ENCODE results near the gene LIMCH1. TPM values are rescaled to one million over a fixed set of nuclear protein-coding genes. Genes with fewer than 3 reads are reported as not detected.
"Not testable (repeated sequence)": the region's sequence is repeated elsewhere in the genome, so short reads cannot be mapped to it uniquely, and the experiment has no call there.

Gene LIMCH1
- polyA plus RNA-seq, 2 donors = 8.3 to 9.0 TPM

DNA sequence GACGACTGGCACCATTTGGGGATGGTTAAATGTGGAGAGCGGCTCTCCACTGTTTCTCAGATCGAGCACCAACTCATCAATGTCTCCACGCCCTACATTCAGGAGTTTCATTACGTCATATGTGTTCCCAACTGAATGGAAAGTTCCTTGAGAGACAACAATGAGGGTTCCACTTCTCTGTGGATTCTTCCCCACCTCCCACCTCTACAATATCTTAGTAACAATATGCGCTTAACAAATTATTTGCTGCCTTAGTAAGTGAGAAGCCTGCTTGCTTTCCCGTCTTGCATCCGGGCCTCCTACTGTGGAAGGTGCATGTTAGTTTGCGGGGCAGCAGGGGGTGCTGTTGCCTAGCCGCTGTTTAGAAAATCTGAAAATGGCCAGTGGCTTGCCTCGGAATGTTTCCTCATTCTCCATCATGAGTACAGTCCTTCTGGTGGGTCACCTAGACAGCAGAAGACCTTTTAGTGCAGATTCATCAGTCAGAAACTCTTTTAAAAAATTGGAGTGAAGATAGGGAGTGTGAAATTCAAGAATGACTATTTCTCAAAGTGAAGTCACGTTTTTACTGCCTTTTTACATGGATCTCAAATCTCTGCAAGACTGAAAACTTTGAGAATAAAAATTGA, 154.9 kb downstream of the LIMCH1 start:
- H3K27me3 ChIP-seq (ENCODE audit: control insufficient read depth in 1 of 2, insufficient read depth in 2 of 2, low read length in 2 of 2) = no peaks in the 10 kb centered on the region
- no peak overlapping the region for H3K4me3 ChIP-seq (ENCODE audit: low read depth in 1 of 2, low read length in 2 of 2)
- H3K27ac ChIP-seq (ENCODE audit: low read depth in 2 of 2, low read length in 1 of 2) = no peak overlapping the region
- H3K9me3 ChIP-seq (ENCODE audit: control insufficient read depth in 2 of 2, insufficient read depth in 1 of 2, low read depth in 1 of 2, low read length in 1 of 2) = no peaks in the 10 kb centered on the region
- 37 to 41% methylated on average over 12 of the region's 12 CpGs for WGBS, 2 donors
- H3K4me1 ChIP-seq (ENCODE audit: control insufficient read depth in 2 of 2, insufficient read depth in 2 of 2, low read length in 1 of 2) = no peaks in the 10 kb centered on the region
- peaks cover 0 to 2% of the 10 kb centered on the region in 2 donors for H3K36me3 ChIP-seq (ENCODE audit: control insufficient read depth in 2 of 2, insufficient read depth in 2 of 2, low read length in 1 of 2)

DNA sequence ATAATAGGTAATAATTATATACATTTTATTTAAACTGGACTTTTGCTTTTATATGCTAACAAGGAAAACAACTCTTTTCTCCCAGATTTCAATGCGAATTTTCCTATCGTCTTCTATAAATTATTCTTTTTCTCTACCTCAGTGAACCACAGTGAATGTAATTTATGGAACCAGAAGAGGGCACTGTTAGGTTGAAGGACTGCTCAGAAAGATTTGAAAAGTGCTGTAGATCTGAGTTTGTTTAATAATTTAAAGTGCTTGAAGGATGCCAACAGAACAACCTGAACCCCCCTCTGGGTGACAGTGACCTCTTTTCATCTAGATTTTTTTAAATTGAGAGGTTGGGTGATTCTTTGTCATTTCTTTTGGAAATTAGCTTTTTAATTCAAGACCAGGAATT, 155.7 kb downstream of the LIMCH1 start:
- Histone ChIP-seq H3K27me3 (ENCODE audit: control insufficient read depth in 1 of 2, insufficient read depth in 2 of 2, low read length in 2 of 2) (no peaks in the 10 kb centered on the region), H3K27ac (ENCODE audit: low read depth in 2 of 2, low read length in 1 of 2) (no peak overlapping the region)
- 31 to 34% methylated on average over 2 of the region's 2 CpGs for WGBS, 2 donors

GRCh38 chr4:41696131-41696530, 158.2 kb downstream of the LIMCH1 start:
- WGBS, 2 donors = 85 to 91% methylated on average over 3 of the region's 3 CpGs
- H3K27me3 ChIP-seq (ENCODE audit: control insufficient read depth in 1 of 2, insufficient read depth in 2 of 2, low read length in 2 of 2) = no peaks in the 10 kb centered on the region
- H3K4me3 ChIP-seq (ENCODE audit: low read depth in 1 of 2, low read length in 2 of 2) = no peak overlapping the region
- H3K9me3 ChIP-seq (ENCODE audit: control insufficient read depth in 2 of 2, insufficient read depth in 1 of 2, low read depth in 1 of 2, low read length in 1 of 2) = no peaks in the 10 kb centered on the region
- H3K4me1 ChIP-seq (ENCODE audit: control insufficient read depth in 2 of 2, insufficient read depth in 2 of 2, low read length in 1 of 2) = no peaks in the 10 kb centered on the region
- peaks cover 0 to 1% of the 10 kb centered on the region in 2 donors for H3K36me3 ChIP-seq (ENCODE audit: control insufficient read depth in 2 of 2, insufficient read depth in 2 of 2, low read length in 1 of 2)
- H3K27ac ChIP-seq (ENCODE audit: low read depth in 2 of 2, low read length in 1 of 2) = no peak overlapping the region

More for the DNA sequence above, 155.7 kb downstream of the LIMCH1 start:
- Histone ChIP-seq H3K4me3 (ENCODE audit: low read depth in 1 of 2, low read length in 2 of 2) (no peak overlapping the region), H3K36me3 (ENCODE audit: control insufficient read depth in 2 of 2, insufficient read depth in 2 of 2, low read length in 1 of 2) (peaks cover 0 to 2% of the 10 kb centered on the region in 2 donors), H3K4me1 (ENCODE audit: control insufficient read depth in 2 of 2, insufficient read depth in 2 of 2, low read length in 1 of 2) (no peaks in the 10 kb centered on the region), H3K9me3 (ENCODE audit: control insufficient read depth in 2 of 2, insufficient read depth in 1 of 2, low read depth in 1 of 2, low read length in 1 of 2) (no peaks in the 10 kb centered on the region)

DNA sequence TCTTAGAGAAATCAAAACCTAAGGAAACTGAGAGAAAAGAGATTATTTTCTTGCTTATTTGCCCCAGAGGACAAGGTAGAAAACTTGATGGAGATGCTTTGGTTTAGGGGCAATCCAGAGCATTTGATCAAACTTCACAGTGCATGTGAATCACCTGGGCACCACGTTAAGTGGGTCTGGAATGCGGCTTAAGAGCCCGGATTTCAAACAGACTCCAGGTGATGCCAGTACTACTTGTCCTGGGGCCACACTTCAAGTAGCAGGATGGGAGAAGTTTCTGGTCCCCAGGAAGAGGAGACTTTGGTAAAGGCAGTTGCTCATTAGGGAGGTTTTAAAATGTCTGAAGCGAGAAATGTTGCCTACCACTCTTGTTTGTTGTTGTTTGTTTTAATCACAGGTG, 158.8 kb downstream of the LIMCH1 start:
- no peaks in the 10 kb centered on the region for H3K36me3 ChIP-seq (ENCODE audit: control insufficient read depth in 2 of 2, insufficient read depth in 2 of 2, low read length in 1 of 2)
- no peaks in the 10 kb centered on the region for H3K27me3 ChIP-seq (ENCODE audit: control insufficient read depth in 1 of 2, insufficient read depth in 2 of 2, low read length in 2 of 2)
- H3K9me3 ChIP-seq (ENCODE audit: control insufficient read depth in 2 of 2, insufficient read depth in 1 of 2, low read depth in 1 of 2, low read length in 1 of 2) = no peaks in the 10 kb centered on the region
- H3K4me3 ChIP-seq (ENCODE audit: low read depth in 1 of 2, low read length in 2 of 2) = no peak overlapping the region
- H3K4me1 ChIP-seq (ENCODE audit: control insufficient read depth in 2 of 2, insufficient read depth in 2 of 2, low read length in 1 of 2) = no peaks in the 10 kb centered on the region
- no peak overlapping the region for H3K27ac ChIP-seq (ENCODE audit: low read depth in 2 of 2, low read length in 1 of 2)
- WGBS, 2 donors = 73 to 74% methylated on average over 4 of the region's 4 CpGs

GRCh38 chr4:41701983-41702382, 164.0 kb downstream of the LIMCH1 start:
- H3K27me3 ChIP-seq (ENCODE audit: control insufficient read depth in 1 of 2, insufficient read depth in 2 of 2, low read length in 2 of 2) = no peaks in the 10 kb centered on the region
- 72 to 75% methylated on average over 3 of the region's 3 CpGs for WGBS, 2 donors
- no peak overlapping the region for H3K27ac ChIP-seq (ENCODE audit: low read depth in 2 of 2, low read length in 1 of 2)
- H3K9me3 ChIP-seq (ENCODE audit: control insufficient read depth in 2 of 2, insufficient read depth in 1 of 2, low read depth in 1 of 2, low read length in 1 of 2) = no peaks in the 10 kb centered on the region
- H3K36me3 ChIP-seq (ENCODE audit: control insufficient read depth in 2 of 2, insufficient read depth in 2 of 2, low read length in 1 of 2) = no peaks in the 10 kb centered on the region
- H3K4me3 ChIP-seq (ENCODE audit: low read depth in 1 of 2, low read length in 2 of 2) = no peak overlapping the region
- H3K4me1 ChIP-seq (ENCODE audit: control insufficient read depth in 2 of 2, insufficient read depth in 2 of 2, low read length in 1 of 2) = no peaks in the 10 kb centered on the region

DNA sequence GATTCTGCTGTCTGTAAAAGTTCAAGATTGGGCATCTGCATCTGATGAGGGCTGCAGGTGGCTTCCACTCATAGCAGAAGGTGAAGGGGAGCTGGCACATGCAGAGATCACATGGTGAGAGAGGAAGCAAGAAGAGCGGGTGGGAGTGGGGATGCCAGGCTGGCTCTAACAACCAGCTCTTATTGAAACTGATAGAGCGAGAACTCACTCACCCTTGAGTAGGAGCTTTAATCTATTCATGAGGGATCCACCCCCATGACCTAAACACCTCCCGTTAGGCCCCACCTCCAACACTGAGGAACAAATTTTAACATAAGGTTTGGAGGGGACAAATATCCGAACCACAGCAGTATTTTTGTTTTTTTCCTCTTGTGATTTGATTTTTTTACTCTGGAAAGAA, 164.8 kb downstream of the LIMCH1 start:
- Histone ChIP-seq H3K9me3 (ENCODE audit: control insufficient read depth in 2 of 2, insufficient read depth in 1 of 2, low read depth in 1 of 2, low read length in 1 of 2) (no peaks in the 10 kb centered on the region), H3K4me3 (ENCODE audit: low read depth in 1 of 2, low read length in 2 of 2) (no peak overlapping the region), H3K36me3 (ENCODE audit: control insufficient read depth in 2 of 2, insufficient read depth in 2 of 2, low read length in 1 of 2) (no peaks in the 10 kb centered on the region), H3K27ac (ENCODE audit: low read depth in 2 of 2, low read length in 1 of 2) (no peak overlapping the region), H3K27me3 (ENCODE audit: control insufficient read depth in 1 of 2, insufficient read depth in 2 of 2, low read length in 2 of 2) (no peaks in the 10 kb centered on the region), H3K4me1 (ENCODE audit: control insufficient read depth in 2 of 2, insufficient read depth in 2 of 2, low read length in 1 of 2) (no peaks in the 10 kb centered on the region)
- 76 to 81% methylated on average over 4 of the region's 4 CpGs for WGBS, 2 donors

GRCh38 chr4:41703785-41704184, 165.8 kb downstream of the LIMCH1 start:
- WGBS, 2 donors = 57 to 72% methylated on average over 3 of the region's 3 CpGs
- H3K9me3 ChIP-seq (ENCODE audit: control insufficient read depth in 2 of 2, insufficient read depth in 1 of 2, low read depth in 1 of 2, low read length in 1 of 2) = no peaks in the 10 kb centered on the region
- no peaks in the 10 kb centered on the region for H3K4me1 ChIP-seq (ENCODE audit: control insufficient read depth in 2 of 2, insufficient read depth in 2 of 2, low read length in 1 of 2)
- no peak overlapping the region for H3K4me3 ChIP-seq (ENCODE audit: low read depth in 1 of 2, low read length in 2 of 2)
- no peaks in the 10 kb centered on the region for H3K27me3 ChIP-seq (ENCODE audit: control insufficient read depth in 1 of 2, insufficient read depth in 2 of 2, low read length in 2 of 2)
- H3K27ac ChIP-seq (ENCODE audit: low read depth in 2 of 2, low read length in 1 of 2) = no peak overlapping the region
- no peaks in the 10 kb centered on the region for H3K36me3 ChIP-seq (ENCODE audit: control insufficient read depth in 2 of 2, insufficient read depth in 2 of 2, low read length in 1 of 2)

DNA sequence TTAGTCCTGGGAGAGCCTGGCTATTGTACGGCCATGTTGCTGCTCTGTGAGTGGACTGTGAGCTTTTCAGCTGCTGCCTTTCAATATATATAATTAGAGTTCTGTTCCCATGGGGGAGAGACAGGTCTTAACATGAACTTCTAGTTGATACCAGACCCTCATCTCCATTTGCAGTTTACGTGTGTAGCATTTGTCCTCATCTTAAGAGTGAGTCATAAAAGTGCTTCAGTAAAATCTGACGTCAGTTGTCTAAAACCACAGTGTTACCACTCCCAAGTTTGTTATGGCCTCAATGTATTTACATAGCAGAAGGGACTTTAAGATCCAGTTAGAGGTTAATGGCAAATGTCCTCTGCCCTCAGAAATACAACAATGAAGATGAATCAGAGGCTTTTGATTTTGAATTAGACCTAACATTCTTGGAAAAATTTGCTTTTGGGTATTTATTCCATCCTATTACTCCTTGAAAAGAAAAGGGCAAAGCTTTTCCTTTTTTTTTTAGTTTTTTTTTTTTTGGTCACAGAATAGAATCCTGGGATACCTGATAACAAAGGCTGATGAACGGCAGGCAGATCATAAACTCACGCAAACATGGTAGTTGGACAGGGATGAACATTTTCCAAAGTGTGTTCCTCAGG, 172.0 kb downstream of the LIMCH1 start:
- H3K27me3 ChIP-seq (ENCODE audit: control insufficient read depth in 1 of 2, insufficient read depth in 2 of 2, low read length in 2 of 2) = no peaks in the 10 kb centered on the region
- WGBS, 2 donors = 54 to 57% methylated on average over 5 of the region's 5 CpGs
- H3K4me1 ChIP-seq (ENCODE audit: control insufficient read depth in 2 of 2, insufficient read depth in 2 of 2, low read length in 1 of 2) = no peaks in the 10 kb centered on the region
- H3K9me3 ChIP-seq (ENCODE audit: control insufficient read depth in 2 of 2, insufficient read depth in 1 of 2, low read depth in 1 of 2, low read length in 1 of 2) = no peaks in the 10 kb centered on the region
- H3K36me3 ChIP-seq (ENCODE audit: control insufficient read depth in 2 of 2, insufficient read depth in 2 of 2, low read length in 1 of 2) = no peaks in the 10 kb centered on the region
- H3K27ac ChIP-seq (ENCODE audit: low read depth in 2 of 2, low read length in 1 of 2) = no peak overlapping the region
- H3K4me3 ChIP-seq (ENCODE audit: low read depth in 1 of 2, low read length in 2 of 2) = no peak overlapping the region

DNA sequence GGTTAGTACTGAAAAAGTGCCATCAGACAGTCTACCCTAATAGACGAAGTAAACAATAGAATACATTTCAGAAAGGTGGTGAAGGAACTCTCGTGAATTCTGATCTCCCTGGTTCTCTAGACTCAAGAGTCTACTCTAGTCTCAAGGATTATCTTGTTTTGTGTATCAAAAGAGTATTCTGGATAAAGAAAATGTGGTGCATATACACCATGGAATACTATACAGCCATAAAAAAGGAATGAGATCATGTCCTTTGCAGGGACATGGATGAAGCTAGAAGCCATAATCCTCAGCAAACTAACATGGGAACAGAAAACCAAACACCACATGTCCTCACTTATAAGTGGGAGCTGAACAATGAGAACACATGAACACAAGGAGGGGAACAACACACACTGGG, 173.7 kb downstream of the LIMCH1 start:
- not testable (repeated sequence) for H3K27ac ChIP-seq (ENCODE audit: low read depth in 2 of 2, low read length in 1 of 2); H3K4me1 ChIP-seq (ENCODE audit: control insufficient read depth in 2 of 2, insufficient read depth in 2 of 2, low read length in 1 of 2); H3K36me3 ChIP-seq (ENCODE audit: control insufficient read depth in 2 of 2, insufficient read depth in 2 of 2, low read length in 1 of 2); H3K4me3 ChIP-seq (ENCODE audit: low read depth in 1 of 2, low read length in 2 of 2); H3K27me3 ChIP-seq (ENCODE audit: control insufficient read depth in 1 of 2, insufficient read depth in 2 of 2, low read length in 2 of 2); H3K9me3 ChIP-seq (ENCODE audit: control insufficient read depth in 2 of 2, insufficient read depth in 1 of 2, low read depth in 1 of 2, low read length in 1 of 2)
- WGBS, 2 donors = 78 to 92% methylated on average over 2 of the region's 2 CpGs

DNA sequence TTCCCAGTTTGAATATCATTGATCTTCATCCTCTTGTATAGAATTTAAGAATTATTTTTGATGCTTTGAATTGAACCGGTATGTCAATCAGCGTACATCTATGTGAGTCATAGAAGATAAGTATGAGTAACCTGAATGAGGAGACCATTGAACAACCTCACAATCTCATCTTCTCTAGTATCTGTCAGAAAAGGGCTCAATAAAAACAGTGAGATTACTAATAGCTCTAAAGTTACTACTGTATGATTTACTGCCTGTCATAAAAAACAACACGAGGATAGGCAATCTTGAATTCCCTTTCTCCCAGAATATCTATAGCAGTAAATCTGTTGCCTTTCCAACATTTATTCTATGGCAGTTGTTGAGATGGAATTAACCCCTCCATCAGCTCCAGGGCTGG, 174.5 kb downstream of the LIMCH1 start:
- Histone ChIP-seq H3K4me3 (ENCODE audit: low read depth in 1 of 2, low read length in 2 of 2) (no peak overlapping the region), H3K4me1 (ENCODE audit: control insufficient read depth in 2 of 2, insufficient read depth in 2 of 2, low read length in 1 of 2) (no peaks in the 10 kb centered on the region), H3K27me3 (ENCODE audit: control insufficient read depth in 1 of 2, insufficient read depth in 2 of 2, low read length in 2 of 2) (no peaks in the 10 kb centered on the region), H3K36me3 (ENCODE audit: control insufficient read depth in 2 of 2, insufficient read depth in 2 of 2, low read length in 1 of 2) (no peaks in the 10 kb centered on the region), H3K9me3 (ENCODE audit: control insufficient read depth in 2 of 2, insufficient read depth in 1 of 2, low read depth in 1 of 2, low read length in 1 of 2) (no peaks in the 10 kb centered on the region), H3K27ac (ENCODE audit: low read depth in 2 of 2, low read length in 1 of 2) (no peak overlapping the region)
- WGBS, 2 donors = 53 to 69% methylated on average over 3 of the region's 3 CpGs

Data from esophagus (tissue), 2 donors.